Transverse colon (tissue), 4 donors: ENCODE measurements around the gene PAN3. TPM values are rescaled to one million over a fixed set of nuclear protein-coding genes. Genes with fewer than 3 reads are reported as not detected.
"Not testable (repeated sequence)": the region's sequence is repeated elsewhere in the genome, so short reads cannot be mapped to it uniquely, and the experiment has no call there.

Source experiments
- DNase-seq: peaks from one replicate; pipeline ENCODE4 v3.0.0-alpha.2; 2019
- H3K27ac ChIP-seq, 4 donors: fragments of 200-600 bp; sonication (generic); 2 replicates each; pipeline ENCODE4 v1.5.1; 2016 to 2018; ENCODE audit warnings: inconsistent platforms in 4 of 4
- H3K27me3 ChIP-seq: fragments of 200-600 bp; sonication (generic); 2 replicates; pipeline ENCODE4 v1.5.1; 2017; ENCODE audit warnings: inconsistent platforms
- H3K36me3 ChIP-seq, 4 donors: fragments of 200-600 bp; sonication (generic); 2 replicates each; pipeline ENCODE4 v1.5.1; 2017 to 2019; ENCODE audit warnings: inconsistent platforms in 4 of 4
- H3K4me1 ChIP-seq, 4 donors: fragments of 200-600 bp; sonication (generic); 2 replicates each; pipeline ENCODE4 v1.5.1; 2017 to 2020; ENCODE audit warnings: inconsistent platforms in 4 of 4
- H3K4me3 ChIP-seq, 4 donors: fragments of 200-600 bp; sonication (generic); 1 replicate in 1 of 4; 2 replicates in 3 of 4; pipeline versions ENCODE4 v1.5.1 to v1.6.1; 2017 to 2019; ENCODE audit warnings: inconsistent platforms in 4 of 4
- H3K9me3 ChIP-seq, 2 donors: fragments of 200-600 bp; sonication (generic); 2 replicates each; pipeline ENCODE4 v1.5.1; 2017 to 2019; ENCODE audit warnings: inconsistent platforms in 2 of 2
- CTCF ChIP-seq, 5 experiments: fragments of 200-600 bp in 3 of 5; fragments of 450-650 bp in 2 of 5; sonication (generic) in 3 of 5; IDR thresholded peaks; 1 replicate in 2 of 5; 2 replicates in 3 of 5; pipeline ENCODE4 v1.5.1; 2016 to 2017; ENCODE audit warnings: antibody characterized with exemption in 5 of 5, inconsistent platforms in 3 of 5, mild to moderate bottlenecking in 2 of 5, moderate library complexity in 1 of 5
- EP300 ChIP-seq: sonication (generic); formaldehyde crosslinking; IDR thresholded peaks from one replicate; pipeline ENCODE4 v1.6.1; 2017; ENCODE audit warnings: antibody characterized with exemption, low read depth
- POLR2A ChIP-seq: fragments of 450-650 bp; IDR thresholded peaks from one replicate; pipeline ENCODE4 v1.6.1; 2016; ENCODE audit warnings: antibody characterized with exemption, mild to moderate bottlenecking, moderate library complexity
- POLR2AphosphoS5 ChIP-seq, 3 donors: sonication (generic); formaldehyde crosslinking; IDR thresholded peaks; one replicate each; pipeline ENCODE4 v1.6.1; 2016; ENCODE audit warnings: antibody characterized with exemption in 3 of 3
- WGBS, 2 donors: methylation state at CpG; one replicate each; pipeline ENCODE4 v1.1.5; 2018; ENCODE audit warnings: low coverage in 1 of 2; 5-methylcytosine and 5-hydroxymethylcytosine counted together
- in situ Hi-C, 4 donors: fragments of 200-750 bp; cut with MboI; loops; one replicate each; pipeline versions ENCODE4 v1.15.0 to v1.15.1; 2017; ENCODE audit warnings: low sequenced_read_pairs in 3 of 4, low pct_ligation_motif_present in 1 of 4, low pct_unique_long_range_greater_than_20kb in 1 of 4
- intact Hi-C: fragments of 100-400 bp; cut with DNase I; formaldehyde crosslinking; loops from one replicate; pipeline ENCODE4 v1.15.1; 2023; ENCODE audit warnings: low total_unique reads
- total RNA-seq, 4 donors: library from RNA; depleted of rRNA; stranded (reverse); fragments of >200 nt; gene quantifications; one replicate each; pipeline ENCODE4 v1.1.0, GENCODE V29; 2016

The PAN3 gene
- total RNA-seq, 4 donors from 2014 or later: 28.3 to 107 (median 46.6) TPM

- Histone ChIP-seq H3K9me3 (no peaks in the 10 kb centered on the region), H3K27ac (no peak overlapping the region), H3K36me3 (no peaks in the 10 kb centered on the region), H3K4me1 (no peaks in the 10 kb centered on the region), H3K27me3 (peaks cover 56% of the 10 kb centered on the region), H3K4me3 (no peak overlapping the region)
- 60 to 63% methylated on average over 4 of the region's 4 CpGs for WGBS, 2 donors
- TF ChIP-seq CTCF (IDR thresholded peaks at IDR 0.05) (no peak), EP300 (no peak), POLR2A (no peak), POLR2AphosphoS5 (IDR thresholded peaks at IDR 0.05) (no peak)
- intact Hi-C loops: no loop called here
- in situ Hi-C loops: no loop called here
- DNase-seq: no peak
Observed at GRCh38 chr13:28094306-28094705, 44.0 kb upstream of the PAN3 start.

GRCh38 chr13:28097503-28097902, 40.8 kb upstream of the PAN3 start:
- DNase-seq: no peak
- intact Hi-C loops: no loop called here
- Histone ChIP-seq H3K9me3 (no peaks in the 10 kb centered on the region), H3K27me3 (peaks cover 88% of the 10 kb centered on the region), H3K4me3 (no peak overlapping the region), H3K4me1 (peaks cover 0 to 16% (median 11%) of the 10 kb centered on the region in 4 donors), H3K36me3 (no peaks in the 10 kb centered on the region), H3K27ac (no peak overlapping the region)
- TF ChIP-seq CTCF (IDR thresholded peaks at IDR 0.05) (no peak), EP300 (no peak), POLR2A (no peak), POLR2AphosphoS5 (IDR thresholded peaks at IDR 0.05) (no peak)
- in situ Hi-C loops: no loop called here
- WGBS, 2 donors: 32 to 46% methylated on average over 3 of the region's 3 CpGs

GRCh38 chr13:28099396-28100149, 38.8 kb upstream of the PAN3 start:
- H3K9me3 ChIP-seq: no peaks in the 10 kb centered on the region
- DNase-seq: no peak
- H3K4me3 ChIP-seq: peak overlapping the region in 3 of 4 donors; percentile 31 to 51 (median 36)
- in situ Hi-C loops (no loop called here), intact Hi-C loops (loop anchor here (1.0 kb wide), 1 partner anchor 34 kb away; no protein-coding TSS in a partner anchor)
- peaks cover 91% of the 10 kb centered on the region for H3K27me3 ChIP-seq
- no peak overlapping the region for H3K27ac ChIP-seq
- 20 to 22% methylated on average over 17 to 35 of the region's 35 CpGs for WGBS, 2 donors
- TF ChIP-seq CTCF (IDR thresholded peaks at IDR 0.05) (no peak), POLR2AphosphoS5 (IDR thresholded peaks at IDR 0.05) (no peak), EP300 (no peak), POLR2A (no peak)
- peaks cover 0 to 16% (median 11%) of the 10 kb centered on the region in 4 donors for H3K4me1 ChIP-seq
- no peaks in the 10 kb centered on the region for H3K36me3 ChIP-seq

- Histone ChIP-seq H3K27ac (no peak within 1 kb of the TSS), H3K36me3 (no peaks in the 10 kb centered on the region), H3K9me3 (no peaks in the 10 kb centered on the region), H3K4me1 (peaks cover 0 to 16% (median 11%) of the 10 kb centered on the region in 4 donors), H3K27me3 (peaks cover 92% of the 10 kb centered on the region), H3K4me3 (peak within 1 kb of the TSS in 3 of 4 donors; percentile 31 to 51 (median 36))
- peak; percentile 62 for DNase-seq
- WGBS, 2 donors: 3% methylated on average over 86 of the region's 106 CpGs; no CpG with 5 or more reads in 1 of the 2 donors
- intact Hi-C loops (loop anchor here (1.0 kb wide), 1 partner anchor 35 kb away; no protein-coding TSS in a partner anchor), in situ Hi-C loops (no loop called here)
- TF ChIP-seq EP300: no peak
- TF ChIP-seq POLR2A: no peak
- no peak for TF ChIP-seq CTCF (IDR thresholded peaks at IDR 0.05)
- TF ChIP-seq POLR2AphosphoS5 (IDR thresholded peaks at IDR 0.05): no peak
Observed at GRCh38 chr13:28100150-28101121, 37.9 kb upstream of the PAN3 start, which contains the start of gene FLT3. TSS of gene FLT3 (minus strand) at chr13:28100576. CDS start at chr13:28100510, 66 bp downstream.

- WGBS, 2 donors: 75% methylated on average over 4 of the region's 4 CpGs; no CpG with 5 or more reads in 1 of the 2 donors
- H3K9me3 ChIP-seq, in situ Hi-C loops, DNase-seq, H3K36me3 ChIP-seq, intact Hi-C loops, H3K4me3 ChIP-seq, H3K27ac ChIP-seq: not testable (repeated sequence)
- H3K27me3 ChIP-seq: peaks cover 84% of the 10 kb centered on the region
- peaks cover 0 to 16% (median 11%) of the 10 kb centered on the region in 4 donors for H3K4me1 ChIP-seq
Observed at GRCh38 chr13:28101886-28102285, 36.5 kb upstream of the PAN3 start.
